ENCODE results near the gene SH2D6.
"Not testable (repeated sequence)": the region's sequence is repeated elsewhere in the genome, so short reads cannot be mapped to it uniquely, and the experiment has no call there.

The SH2D6 gene

GRCh38 chr2:85418132-85419008, at the start of gene SH2D6:
Gene SH2D6 (plus strand): TSS chr2:85418714. CDS start chr2:85429466, 10,752 bp downstream.
- DNase-seq (ENCODE audit: low read depth), result no peak

DNA sequence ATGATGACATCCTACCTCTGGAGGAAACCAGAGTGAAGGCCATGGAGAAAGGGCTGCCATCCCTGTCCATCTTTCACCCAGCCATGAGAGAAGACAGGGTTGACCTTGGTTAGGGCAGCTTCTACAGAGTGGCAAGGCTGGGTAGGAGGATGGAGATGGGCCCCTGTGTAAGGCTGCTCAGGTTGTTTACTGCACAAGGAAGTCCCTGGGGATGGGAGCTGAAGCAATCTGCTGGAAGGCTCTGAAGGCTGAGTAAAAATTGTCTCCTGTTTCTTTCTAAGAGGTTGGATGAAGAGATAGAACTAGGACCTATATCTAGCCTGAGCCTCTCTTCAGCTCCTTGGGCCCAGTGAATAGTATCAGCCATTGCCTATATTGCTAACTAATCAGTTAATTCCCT, 49.6 kb upstream of the SH2D6 start:
- DNase-seq (ENCODE audit: low read depth), result no peak

DNA sequence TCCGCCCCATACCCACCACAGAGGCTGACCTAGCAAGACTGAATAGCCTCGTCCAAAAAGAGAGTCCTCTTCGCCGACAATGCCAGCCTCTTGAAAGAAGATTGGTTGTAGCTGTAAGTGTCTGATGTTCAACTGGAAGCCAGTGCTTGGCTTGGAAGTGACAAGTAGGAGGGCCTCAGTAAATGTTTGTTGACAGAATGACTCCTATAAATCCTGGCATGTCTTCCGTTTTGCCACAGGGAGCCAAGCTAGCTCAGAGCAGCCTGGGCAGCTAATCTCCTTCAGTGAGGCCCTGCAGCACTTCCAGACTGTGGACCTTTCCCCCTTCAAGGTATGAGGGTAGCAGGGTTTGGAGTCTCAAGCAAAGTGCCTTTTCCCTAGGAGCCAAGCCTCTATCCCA, 49.0 kb upstream of the SH2D6 start:
- no peak for DNase-seq (ENCODE audit: low read depth)

- DNase-seq (ENCODE audit: low read depth), result no peak
Observed at GRCh38 chr2:85371045-85371444, 47.5 kb upstream of the SH2D6 start.

DNA sequence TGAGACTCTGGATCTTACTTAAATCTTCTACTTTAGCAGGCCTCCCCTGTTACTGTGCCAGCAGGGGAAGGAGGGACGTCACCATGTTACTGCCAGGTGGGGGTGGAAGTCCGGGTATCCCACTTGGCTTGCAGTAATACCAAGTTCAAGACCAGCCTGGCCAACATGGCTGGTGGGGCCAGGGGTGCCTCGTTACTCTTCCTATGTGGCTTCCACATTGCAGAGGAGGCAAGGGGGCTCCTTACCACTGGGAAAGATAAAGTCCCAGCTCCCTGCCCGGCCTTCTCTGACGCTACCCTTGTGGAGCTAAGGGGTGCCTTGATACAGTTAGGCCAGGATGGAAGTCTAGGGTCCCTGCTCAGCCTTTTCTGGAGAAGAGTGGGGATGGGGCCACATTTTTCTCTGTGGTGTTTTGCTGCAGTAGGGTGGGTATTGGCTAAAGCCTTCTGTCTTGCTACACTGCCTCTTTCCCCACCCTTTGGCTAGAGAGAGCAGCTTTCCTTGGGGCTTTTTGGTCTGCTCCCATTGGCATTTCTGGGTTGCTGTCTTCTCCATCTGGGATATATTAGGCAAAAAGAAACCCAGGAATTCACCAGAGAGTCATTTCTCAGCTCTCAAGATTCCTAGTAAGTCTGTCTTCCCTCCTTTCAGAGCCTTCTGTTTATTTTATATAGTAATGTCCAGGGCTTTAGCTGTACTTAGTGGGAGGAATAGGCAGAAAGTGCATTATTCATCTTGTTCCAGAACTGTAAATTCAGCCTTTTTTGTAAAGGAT, 42.0 kb upstream of the SH2D6 start:
- no peak for DNase-seq (ENCODE audit: low read depth)

GRCh38 chr2:85377083-85377482, 41.4 kb upstream of the SH2D6 start:
- DNase-seq (ENCODE audit: low read depth), result no peak

DNA sequence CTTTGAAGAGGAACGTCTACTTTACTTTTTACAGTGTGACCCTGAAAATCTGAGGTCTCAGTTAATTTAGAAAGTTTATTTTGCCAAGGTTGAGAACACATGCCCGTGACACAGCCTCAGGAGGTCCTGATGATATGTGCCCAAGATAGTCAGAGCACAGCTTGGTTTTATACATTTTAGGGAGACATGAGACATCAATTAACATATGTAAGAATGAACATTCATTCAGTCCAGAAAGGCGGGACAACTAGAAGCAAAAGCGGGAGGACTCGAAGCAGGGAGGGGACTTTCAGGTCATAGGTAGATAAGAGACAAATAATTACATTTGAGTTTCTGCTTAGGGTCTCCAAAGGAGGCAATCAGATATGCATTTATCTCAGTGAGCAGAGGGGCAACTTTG, 40.3 kb upstream of the SH2D6 start:
- DNase-seq (ENCODE audit: low read depth), result no peak

- no peak for DNase-seq (ENCODE audit: low read depth)
Observed at GRCh38 chr2:85380048-85380447, 38.5 kb upstream of the SH2D6 start.

DNA sequence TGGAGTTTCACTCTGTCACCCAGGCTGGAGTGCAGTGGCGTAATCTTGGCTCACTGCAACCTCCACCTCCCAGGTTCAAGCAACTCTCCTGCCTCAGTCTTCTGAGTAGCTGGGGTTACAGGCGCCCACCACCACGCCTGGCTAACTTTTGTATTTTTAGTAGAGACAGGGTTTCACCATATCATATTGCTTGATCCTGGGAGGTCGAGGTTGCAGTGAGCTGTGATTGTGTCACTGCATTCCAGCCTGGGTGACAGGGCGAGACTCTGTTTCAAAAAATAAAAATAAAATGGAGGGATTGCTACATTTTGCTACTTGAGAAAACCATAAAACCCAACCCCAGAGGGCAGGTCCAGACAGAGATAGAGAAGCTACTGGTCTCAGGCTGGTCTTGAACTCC, 35.4 kb upstream of the SH2D6 start:
- DNase-seq (ENCODE audit: low read depth), result not testable (repeated sequence)

GRCh38 chr2:85383850-85384249, 34.7 kb upstream of the SH2D6 start:
- DNase-seq (ENCODE audit: low read depth), result no peak

GRCh38 chr2:85385746-85386145, 32.8 kb upstream of the SH2D6 start:
- DNase-seq (ENCODE audit: low read depth), result no peak

GRCh38 chr2:85387754-85388153, 30.8 kb upstream of the SH2D6 start:
- DNase-seq (ENCODE audit: low read depth), result no peak

DNA sequence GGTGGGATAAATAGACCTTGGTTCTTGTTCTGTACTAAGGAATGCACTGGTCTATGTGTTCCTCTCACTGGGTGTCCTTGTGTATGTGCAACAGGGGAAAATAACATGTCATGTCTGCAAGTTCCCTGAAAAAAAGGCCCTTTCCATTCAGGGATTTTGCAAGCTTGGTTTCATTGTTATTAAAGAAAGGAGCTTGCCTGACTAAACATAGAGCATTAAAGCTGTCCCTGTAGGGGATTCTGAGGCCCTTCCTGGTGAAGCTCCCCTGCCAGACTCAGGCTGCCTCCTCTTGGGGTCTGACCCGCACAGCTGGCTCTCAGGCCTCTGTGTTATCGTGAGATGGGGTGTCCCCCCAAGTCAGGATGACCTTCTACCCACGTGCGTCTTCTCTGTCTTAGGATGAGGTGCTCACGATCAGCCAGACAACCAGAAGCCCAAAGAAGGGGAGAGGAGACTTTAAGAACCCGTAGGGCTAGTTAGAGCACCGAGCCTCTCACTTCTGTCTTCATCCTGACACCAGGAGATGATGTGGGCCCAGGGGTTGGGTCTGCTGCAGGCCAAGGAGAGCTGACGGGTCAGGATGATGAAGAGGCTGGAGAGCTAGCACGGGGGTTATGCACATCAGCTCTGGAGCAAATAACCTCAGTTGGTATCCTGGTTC, 29.5 kb upstream of the SH2D6 start:
- DNase-seq (ENCODE audit: low read depth), result no peak

DNA sequence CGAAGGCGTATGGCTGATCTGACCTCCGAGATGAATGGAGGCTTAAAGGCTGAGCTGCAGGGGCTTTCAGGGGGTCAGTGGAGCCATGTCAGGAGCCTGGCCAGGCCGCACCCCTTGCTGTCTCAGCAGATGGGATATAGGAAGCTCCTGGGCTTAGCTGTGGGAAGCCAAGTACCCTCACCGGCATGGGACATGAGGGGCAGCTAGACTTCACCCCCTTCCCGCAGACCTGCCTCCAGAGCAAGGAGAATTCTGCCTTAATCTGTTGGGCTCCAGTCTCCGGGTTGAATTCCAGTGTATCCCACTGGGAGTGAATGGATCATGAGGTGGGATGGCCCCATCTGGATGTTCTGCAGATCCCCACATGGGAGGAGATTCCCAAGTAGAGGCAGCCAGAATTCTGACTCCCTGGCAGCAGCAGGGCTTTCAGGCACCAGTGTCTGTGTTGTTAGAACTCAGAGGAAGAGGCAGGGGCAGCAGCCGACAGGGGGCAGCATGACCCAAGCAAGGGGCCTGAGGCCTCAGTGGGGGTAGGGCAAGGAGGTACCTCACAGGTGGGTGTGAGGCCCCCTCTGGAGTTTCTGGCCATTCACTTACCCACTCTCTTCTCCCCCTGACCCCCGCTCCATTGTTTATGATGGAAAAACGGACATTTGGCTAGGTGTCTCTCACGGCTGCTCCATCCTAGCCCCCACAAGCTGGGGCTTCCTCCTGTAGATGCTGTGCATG, 27.4 kb upstream of the SH2D6 start:
- no peak for DNase-seq (ENCODE audit: low read depth)

- DNase-seq (ENCODE audit: low read depth), result no peak
Observed at GRCh38 chr2:85393836-85394235, 24.7 kb upstream of the SH2D6 start.

DNA sequence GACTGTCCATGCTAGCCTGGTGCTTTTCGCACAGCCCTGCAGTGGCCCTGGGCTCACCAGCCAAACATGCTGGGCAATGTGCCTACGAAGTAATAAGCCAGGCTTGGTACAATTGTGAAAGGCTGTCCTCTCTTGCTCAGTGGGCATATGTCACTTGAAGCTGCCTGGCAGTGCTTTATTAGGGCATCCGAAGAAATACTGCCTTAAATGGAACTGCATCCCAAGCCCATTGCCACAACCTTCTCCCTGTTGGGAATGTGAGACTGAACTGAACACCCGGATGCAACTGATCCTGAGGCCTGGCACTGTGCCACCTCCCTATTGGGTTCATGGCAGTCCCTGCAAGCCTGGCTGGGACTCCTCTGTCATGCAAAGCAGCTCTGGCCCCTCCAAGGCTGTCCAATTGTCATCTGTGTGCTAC, 24.2 kb upstream of the SH2D6 start:
- no peak for DNase-seq (ENCODE audit: low read depth)

- no peak for DNase-seq (ENCODE audit: low read depth)
Observed at GRCh38 chr2:85394976-85395375, 23.5 kb upstream of the SH2D6 start.

DNA sequence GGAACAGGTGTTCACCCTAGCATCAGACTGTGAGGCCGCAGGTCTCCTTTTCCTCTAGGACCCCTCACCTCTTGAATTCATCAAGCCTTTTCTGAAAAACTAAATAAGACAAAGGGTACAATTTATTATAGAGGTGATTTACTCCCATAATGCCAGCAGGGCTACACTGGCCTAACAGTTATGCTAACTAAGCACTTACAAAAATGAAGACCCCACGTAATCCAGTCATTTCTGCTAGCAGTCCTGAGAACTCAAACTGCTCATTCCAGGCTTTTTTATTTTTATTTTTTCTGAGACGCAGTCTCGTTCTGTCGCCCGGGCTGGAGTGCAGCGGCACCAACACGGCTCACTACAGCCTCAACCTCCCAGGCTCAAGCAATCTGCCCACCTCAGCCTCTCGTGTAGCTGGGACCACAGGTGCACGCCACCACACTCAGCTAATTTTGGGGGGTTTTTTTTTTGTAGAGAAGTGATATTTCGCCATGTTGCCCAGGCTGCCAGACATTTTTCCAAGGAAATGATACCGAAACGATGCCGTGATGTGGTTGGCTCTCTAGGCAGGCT, 22.5 kb upstream of the SH2D6 start:
- no peak for DNase-seq (ENCODE audit: low read depth)

- no peak for DNase-seq (ENCODE audit: low read depth)
Observed at GRCh38 chr2:85396531-85397470, 21.7 kb upstream of the SH2D6 start.

DNA sequence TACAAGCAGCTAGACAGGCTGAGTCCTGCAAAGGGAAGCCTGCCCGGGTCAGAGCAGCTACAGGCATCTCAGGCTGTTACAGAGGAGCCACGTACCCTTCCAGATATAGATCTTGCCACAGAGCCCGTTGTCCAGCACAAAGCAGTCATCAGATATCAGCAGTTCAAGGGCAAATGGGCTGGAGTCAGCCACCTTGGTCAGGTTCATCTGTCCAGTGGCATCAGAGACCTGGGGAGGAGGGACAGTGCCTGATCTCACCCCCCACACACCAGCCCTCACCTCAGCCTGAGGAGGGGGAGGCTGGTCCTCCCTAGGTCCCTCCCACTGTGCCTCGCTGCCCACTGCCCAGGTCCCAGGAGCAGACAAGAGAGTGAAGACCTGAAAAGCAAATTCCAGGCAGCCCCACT, 20.6 kb upstream of the SH2D6 start:
- no peak for DNase-seq (ENCODE audit: low read depth)

Measured in HS-5 (cell line).